ENCODE results near the gene TANGO6. TPM values are rescaled to one million over a fixed set of nuclear protein-coding genes. Genes with fewer than 3 reads are reported as not detected.

TANGO6 gene
- total RNA-seq, 1 experiment from 2014 or later: 12.3 TPM

GRCh38 chr16:69093974-69094373, 250.6 kb downstream of the TANGO6 start:
- in situ Hi-C loops (cut with HindIII; ENCODE audit: low pct_unique_long_range_greater_than_20kb, low sequenced_read_pairs): no loop called here
- no peak for DNase-seq (ENCODE audit: low read depth)

GRCh38 chr16:69094501-69094900, 251.2 kb downstream of the TANGO6 start:
- in situ Hi-C loops (cut with HindIII; ENCODE audit: low pct_unique_long_range_greater_than_20kb, low sequenced_read_pairs): no loop called here
- DNase-seq (ENCODE audit: low read depth): no peak

- in situ Hi-C loops (cut with HindIII; ENCODE audit: low pct_unique_long_range_greater_than_20kb, low sequenced_read_pairs): no loop called here
- no peak for DNase-seq (ENCODE audit: low read depth)
Observed at GRCh38 chr16:69095193-69095592, 251.9 kb downstream of the TANGO6 start.

- in situ Hi-C loops (cut with HindIII; ENCODE audit: low pct_unique_long_range_greater_than_20kb, low sequenced_read_pairs): loop anchor here (10.0 kb wide), 1 partner anchor 105 kb away; no protein-coding TSS in a partner anchor
Observed at GRCh38 chr16:69100071-69100691, 256.9 kb downstream of the TANGO6 start.

GRCh38 chr16:69105501-69106361, 262.4 kb downstream of the TANGO6 start, which contains the start of gene HAS3:
Gene HAS3, plus strand, starts transcription at chr16:69105653. Its CDS starts 3,743 bp downstream, at chr16:69109396.
- in situ Hi-C loops (cut with HindIII; ENCODE audit: low pct_unique_long_range_greater_than_20kb, low sequenced_read_pairs): loop anchor here (10.0 kb wide), 1 partner anchor 111 kb away; no protein-coding TSS in a partner anchor
- peak; percentile 79 for DNase-seq (ENCODE audit: low read depth)

More at GRCh38 chr16:69100071-69100691, 256.9 kb downstream of the TANGO6 start:
- peak; percentile 79 for DNase-seq (ENCODE audit: low read depth)

- in situ Hi-C loops (cut with HindIII; ENCODE audit: low pct_unique_long_range_greater_than_20kb, low sequenced_read_pairs): loop anchor here (10.0 kb wide), 1 partner anchor 112 kb away; no protein-coding TSS in a partner anchor
- no peak for DNase-seq (ENCODE audit: low read depth)
Observed at GRCh38 chr16:69106491-69107315, 263.4 kb downstream of the TANGO6 start.

GRCh38 chr16:69107316-69107962, 264.1 kb downstream of the TANGO6 start:
- DNase-seq (ENCODE audit: low read depth): peak; percentile 56
- in situ Hi-C loops (cut with HindIII; ENCODE audit: low pct_unique_long_range_greater_than_20kb, low sequenced_read_pairs): loop anchor here (10.0 kb wide), 1 partner anchor 113 kb away; no protein-coding TSS in a partner anchor

GRCh38 chr16:69108064-69108904, 265.0 kb downstream of the TANGO6 start:
- in situ Hi-C loops (cut with HindIII; ENCODE audit: low pct_unique_long_range_greater_than_20kb, low sequenced_read_pairs): loop anchor here (10.0 kb wide), 1 partner anchor 113 kb away; no protein-coding TSS in a partner anchor
- DNase-seq (ENCODE audit: low read depth): no peak

- DNase-seq (ENCODE audit: low read depth): no peak
- in situ Hi-C loops (cut with HindIII; ENCODE audit: low pct_unique_long_range_greater_than_20kb, low sequenced_read_pairs): loop anchor here (10.0 kb wide), 1 partner anchor 114 kb away; no protein-coding TSS in a partner anchor
Observed at GRCh38 chr16:69108905-69109252, 265.5 kb downstream of the TANGO6 start.

- in situ Hi-C loops (cut with HindIII; ENCODE audit: low pct_unique_long_range_greater_than_20kb, low sequenced_read_pairs): loop anchor here (10.0 kb wide), 1 partner anchor 115 kb away; no protein-coding TSS in a partner anchor
Observed at GRCh38 chr16:69109486-69110270, 266.3 kb downstream of the TANGO6 start.

GRCh38 chr16:69110406-69110805, 267.1 kb downstream of the TANGO6 start:
- in situ Hi-C loops (cut with HindIII; ENCODE audit: low pct_unique_long_range_greater_than_20kb, low sequenced_read_pairs): no loop called here
- DNase-seq (ENCODE audit: low read depth): no peak

More at GRCh38 chr16:69109486-69110270, 266.3 kb downstream of the TANGO6 start:
- DNase-seq (ENCODE audit: low read depth): no peak

GRCh38 chr16:69111216-69111875, 268.0 kb downstream of the TANGO6 start:
- in situ Hi-C loops (cut with HindIII; ENCODE audit: low pct_unique_long_range_greater_than_20kb, low sequenced_read_pairs): no loop called here
- no peak for DNase-seq (ENCODE audit: low read depth)

- in situ Hi-C loops (cut with HindIII; ENCODE audit: low pct_unique_long_range_greater_than_20kb, low sequenced_read_pairs): no loop called here
- DNase-seq (ENCODE audit: low read depth): no peak
Observed at GRCh38 chr16:69111876-69112230, 268.5 kb downstream of the TANGO6 start.

GRCh38 chr16:69112285-69113129, 269.2 kb downstream of the TANGO6 start:
- DNase-seq (ENCODE audit: low read depth): no peak
- in situ Hi-C loops (cut with HindIII; ENCODE audit: low pct_unique_long_range_greater_than_20kb, low sequenced_read_pairs): no loop called here

- in situ Hi-C loops (cut with HindIII; ENCODE audit: low pct_unique_long_range_greater_than_20kb, low sequenced_read_pairs): no loop called here
Observed at GRCh38 chr16:69113216-69113615, 269.9 kb downstream of the TANGO6 start.

More at GRCh38 chr16:69113216-69113615, 269.9 kb downstream of the TANGO6 start:
- no peak for DNase-seq (ENCODE audit: low read depth)

Data from Caki2 (cell line).